AG09309 (cell line): ENCODE results near the gene CEP85.
"Not testable (repeated sequence)": the region's sequence is repeated elsewhere in the genome, so short reads cannot be mapped to it uniquely, and the experiment has no call there.

Experiments used
- DNase-seq: peaks from one replicate; pipeline ENCODE4 v3.0.0-alpha.2; 2010; ENCODE audit warnings: low read depth
- H3K4me3 ChIP-seq: 2 replicates; pipeline ENCODE4 v1.5.1; 2011; ENCODE audit warnings: mild to moderate bottlenecking, low read depth, low read length, moderate library complexity; ENCODE audit not compliant: control insufficient read depth
- CTCF ChIP-seq: IDR thresholded peaks from 2 replicates; pipeline ENCODE4 v1.5.1; 2011; ENCODE audit warnings: mild to moderate bottlenecking, low read depth, low read length, inconsistent platforms; ENCODE audit not compliant: insufficient read depth, control insufficient read depth; ENCODE audit errors: missing control alignments

Gene CEP85

GRCh38 chr1:26297791-26298124, 63.8 kb downstream of the CEP85 start:
- no peak for TF ChIP-seq CTCF
- no peak overlapping the region for H3K4me3 ChIP-seq
- no peak for DNase-seq

GRCh38 chr1:26300578-26301275, 66.7 kb downstream of the CEP85 start:
- no peak overlapping the region for H3K4me3 ChIP-seq
- TF ChIP-seq CTCF: no peak
- DNase-seq: no peak

- H3K4me3 ChIP-seq: no peak overlapping the region
- no peak for TF ChIP-seq CTCF
- no peak for DNase-seq
Observed at GRCh38 chr1:26302733-26303405, 68.9 kb downstream of the CEP85 start.

GRCh38 chr1:26305667-26306289, 71.8 kb downstream of the CEP85 start:
- no peak for TF ChIP-seq CTCF
- no peak for DNase-seq
- H3K4me3 ChIP-seq: peak overlapping the region; percentile 85

- TF ChIP-seq CTCF: no peak
- H3K4me3 ChIP-seq: peak within 1 kb of the TSS; percentile 85
- peak; percentile 69 for DNase-seq
Observed at GRCh38 chr1:26306290-26307229, 72.6 kb downstream of the CEP85 start, which contains the start of gene UBXN11. Gene UBXN11, minus strand, starts transcription at chr1:26306636. Its CDS starts 3,753 bp downstream, at chr1:26302883.

- H3K4me3 ChIP-seq: no peak overlapping the region
- no peak for DNase-seq
- TF ChIP-seq CTCF: no peak
Observed at GRCh38 chr1:26307363-26307781, 73.4 kb downstream of the CEP85 start.

GRCh38 chr1:26307966-26308899, 74.2 kb downstream of the CEP85 start:
- H3K4me3 ChIP-seq, DNase-seq: not testable (repeated sequence)
